Activated naive CD4-positive, alpha-beta T cell treated with anti-CD3 and anti-CD28 coated beads, Interleukin-2, amount 10 ng/mL, durations not matched to agents 7 days and 5 days (primary cell): ENCODE results near the gene RHBDL3.
A peak's percentile ranks its signal among the peaks of the same experiment; 100 is the strongest.
"Not testable (repeated sequence)": the region's sequence is repeated elsewhere in the genome, so short reads cannot be mapped to it uniquely, and the experiment has no call there.

Experiments
- CTCF ChIA-PET: fragments of 350-600 bp; sonication (Branson Sonifier 250); formaldehyde crosslinking; loops from one replicate; lab custom pipeline; 2021; ENCODE audit warnings: antibody characterized with exemption; lab: Charles Lee
- DNase-seq: peaks from one replicate; pipeline ENCODE4 v3.0.0-alpha.2; 2020
- H3K27ac Mint-ChIP-seq: one replicate; pipeline ENCODE4 v1.8.0; 2021; ENCODE audit warnings: mild to moderate bottlenecking, moderate library complexity, mixed read lengths
- H3K27me3 Mint-ChIP-seq: one replicate; pipeline ENCODE4 v1.8.0; 2021; ENCODE audit warnings: mild to moderate bottlenecking, mixed read lengths
- H3K36me3 Mint-ChIP-seq: one replicate; pipeline ENCODE4 v1.8.0; 2021; ENCODE audit warnings: mixed read lengths
- H3K4me1 Mint-ChIP-seq: one replicate; pipeline ENCODE4 v1.8.0; 2021; ENCODE audit warnings: mixed read lengths
- H3K4me3 Mint-ChIP-seq: one replicate; pipeline ENCODE4 v1.8.0; 2021; ENCODE audit warnings: mild to moderate bottlenecking, moderate library complexity, mixed read lengths
- H3K9me3 Mint-ChIP-seq: one replicate; pipeline ENCODE4 v1.8.0; 2021; ENCODE audit warnings: mixed read lengths

Gene RHBDL3

GRCh38 chr17:32258383-32259140 is 7.1 kb upstream of the RHBDL3 start:
- CTCF ChIA-PET, result interaction anchor here (1.1 kb wide), 2 partner anchors 9 to 61 kb away, joined by 3 read pairs; no protein-coding TSS in a partner anchor
- H3K27me3 Mint-ChIP-seq, result peaks cover 79% of the 10 kb centered on the region
- H3K9me3 Mint-ChIP-seq, result no peaks in the 10 kb centered on the region

GRCh38 chr17:32259586-32259985 is 6.0 kb upstream of the RHBDL3 start:
- Mint-ChIP-seq H3K4me1 (peaks cover 2% of the 10 kb centered on the region), H3K9me3 (no peaks in the 10 kb centered on the region), H3K27ac (no peak overlapping the region), H3K27me3 (peaks cover 86% of the 10 kb centered on the region), H3K36me3 (no peaks in the 10 kb centered on the region), H3K4me3 (no peak overlapping the region)
- DNase-seq, result no peak
- CTCF ChIA-PET, result no interaction called here

More at GRCh38 chr17:32258383-32259140, 7.1 kb upstream of the RHBDL3 start:
- Mint-ChIP-seq H3K27ac (no peak overlapping the region), H3K4me3 (no peak overlapping the region), H3K4me1 (no peaks in the 10 kb centered on the region), H3K36me3 (no peaks in the 10 kb centered on the region)
- no peak for DNase-seq

DNA sequence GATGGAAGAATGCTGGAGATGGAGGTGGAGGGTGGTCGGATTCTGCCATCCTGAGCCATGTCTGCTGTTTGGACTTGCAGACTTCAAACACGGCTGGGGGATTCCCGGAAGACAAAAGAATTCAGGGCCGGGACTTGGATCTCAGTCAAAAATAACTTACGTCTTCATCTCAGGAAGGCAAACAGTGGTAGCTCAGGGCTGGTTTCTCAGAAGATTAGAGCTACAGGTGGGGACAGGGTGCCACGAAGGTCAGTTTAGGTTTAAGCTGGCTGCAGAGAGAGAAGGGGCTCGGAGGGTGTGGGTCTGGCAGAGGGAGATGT is 4.3 kb upstream of the RHBDL3 start:
- H3K4me3 Mint-ChIP-seq, result no peak overlapping the region
- no peaks in the 10 kb centered on the region for H3K9me3 Mint-ChIP-seq
- no peak overlapping the region for H3K27ac Mint-ChIP-seq
- H3K36me3 Mint-ChIP-seq, result no peaks in the 10 kb centered on the region
- DNase-seq, result no peak
- H3K4me1 Mint-ChIP-seq, result peaks cover 7% of the 10 kb centered on the region
- CTCF ChIA-PET, result no interaction called here
- peaks cover 84% of the 10 kb centered on the region for H3K27me3 Mint-ChIP-seq

- DNase-seq, result no peak
- H3K4me1 Mint-ChIP-seq, result peaks cover 9% of the 10 kb centered on the region
- no peak overlapping the region for H3K4me3 Mint-ChIP-seq
- H3K27me3 Mint-ChIP-seq, result peaks cover 84% of the 10 kb centered on the region
- no peaks in the 10 kb centered on the region for H3K9me3 Mint-ChIP-seq
- no peaks in the 10 kb centered on the region for H3K36me3 Mint-ChIP-seq
- no peak overlapping the region for H3K27ac Mint-ChIP-seq
- CTCF ChIA-PET, result interaction anchor here (1.1 to 1.3 kb wide), 2 partner anchors 9 to 11 kb away, joined by 3 read pairs; no protein-coding TSS in a partner anchor
Observed at GRCh38 chr17:32261936-32262510, 3.6 kb upstream of the RHBDL3 start.

DNA sequence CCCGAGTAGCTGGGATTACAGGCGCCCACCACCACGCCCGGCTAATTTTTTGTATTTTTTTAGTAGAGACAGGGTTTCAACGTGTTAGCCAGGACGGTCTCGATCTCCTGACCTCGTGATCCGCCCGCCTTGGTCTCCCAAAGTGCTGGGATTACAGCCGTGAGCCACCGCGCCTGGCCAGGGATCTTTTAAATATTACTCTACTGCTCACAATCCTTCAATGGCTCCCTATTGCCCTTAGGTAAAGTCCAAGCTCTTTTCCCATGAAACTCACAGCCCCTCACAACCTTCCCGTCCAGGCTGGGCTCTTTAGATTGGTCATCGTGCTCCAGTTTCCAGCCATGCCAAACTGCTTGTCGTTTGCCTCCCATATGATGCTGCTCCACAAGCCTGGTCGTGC is 2.1 kb upstream of the RHBDL3 start:
- DNase-seq, H3K4me3 Mint-ChIP-seq, H3K36me3 Mint-ChIP-seq, H3K27ac Mint-ChIP-seq, H3K9me3 Mint-ChIP-seq: not testable (repeated sequence)
- H3K4me1 Mint-ChIP-seq, result peaks cover 17% of the 10 kb centered on the region
- CTCF ChIA-PET, result interaction anchor here (0.9 to 1.1 kb wide), 2 partner anchors 10 to 201 kb away, joined by 3 to 4 read pairs; no protein-coding TSS in a partner anchor
- H3K27me3 Mint-ChIP-seq, result peaks cover 85% of the 10 kb centered on the region

GRCh38 chr17:32264140-32264799 is 1.4 kb upstream of the RHBDL3 start:
- H3K27ac Mint-ChIP-seq, result no peak overlapping the region
- CTCF ChIA-PET, result interaction anchor here (0.9 to 1.1 kb wide), 2 partner anchors 11 to 201 kb away, joined by 3 to 4 read pairs; no protein-coding TSS in a partner anchor
- no peaks in the 10 kb centered on the region for H3K9me3 Mint-ChIP-seq
- no peak for DNase-seq
- no peaks in the 10 kb centered on the region for H3K36me3 Mint-ChIP-seq
- H3K4me1 Mint-ChIP-seq, result peaks cover 17% of the 10 kb centered on the region
- peak overlapping the region; percentile 35 for H3K4me3 Mint-ChIP-seq
- H3K27me3 Mint-ChIP-seq, result peaks cover 85% of the 10 kb centered on the region

GRCh38 chr17:32264823-32265191 is 825 bp upstream of the RHBDL3 start:
- CTCF ChIA-PET, result no interaction called here

GRCh38 chr17:32266051-32266388 is 388 bp downstream of the RHBDL3 start:
- Mint-ChIP-seq H3K27ac (no peak overlapping the region), H3K4me1 (peaks cover 17% of the 10 kb centered on the region), H3K4me3 (no peak overlapping the region), H3K27me3 (peaks cover 90% of the 10 kb centered on the region), H3K9me3 (no peaks in the 10 kb centered on the region), H3K36me3 (no peaks in the 10 kb centered on the region)
- no peak for DNase-seq
- CTCF ChIA-PET, result no interaction called here

More at GRCh38 chr17:32264823-32265191, 825 bp upstream of the RHBDL3 start:
- peaks cover 17% of the 10 kb centered on the region for H3K4me1 Mint-ChIP-seq
- H3K27ac Mint-ChIP-seq, result no peak overlapping the region
- H3K4me3 Mint-ChIP-seq, result peak overlapping the region; percentile 72
- H3K27me3 Mint-ChIP-seq, result peaks cover 85% of the 10 kb centered on the region
- no peaks in the 10 kb centered on the region for H3K9me3 Mint-ChIP-seq
- no peak for DNase-seq
- H3K36me3 Mint-ChIP-seq, result no peaks in the 10 kb centered on the region

GRCh38 chr17:32266389-32267301 is 1.0 kb downstream of the RHBDL3 start:
- H3K4me1 Mint-ChIP-seq, result peaks cover 17% of the 10 kb centered on the region
- H3K27ac Mint-ChIP-seq, result no peak overlapping the region
- CTCF ChIA-PET, result no interaction called here
- H3K4me3 Mint-ChIP-seq, result peak overlapping the region; percentile 72
- DNase-seq, result peak; percentile 61
- peaks cover 88% of the 10 kb centered on the region for H3K27me3 Mint-ChIP-seq
- no peaks in the 10 kb centered on the region for H3K9me3 Mint-ChIP-seq
- H3K36me3 Mint-ChIP-seq, result no peaks in the 10 kb centered on the region

DNA sequence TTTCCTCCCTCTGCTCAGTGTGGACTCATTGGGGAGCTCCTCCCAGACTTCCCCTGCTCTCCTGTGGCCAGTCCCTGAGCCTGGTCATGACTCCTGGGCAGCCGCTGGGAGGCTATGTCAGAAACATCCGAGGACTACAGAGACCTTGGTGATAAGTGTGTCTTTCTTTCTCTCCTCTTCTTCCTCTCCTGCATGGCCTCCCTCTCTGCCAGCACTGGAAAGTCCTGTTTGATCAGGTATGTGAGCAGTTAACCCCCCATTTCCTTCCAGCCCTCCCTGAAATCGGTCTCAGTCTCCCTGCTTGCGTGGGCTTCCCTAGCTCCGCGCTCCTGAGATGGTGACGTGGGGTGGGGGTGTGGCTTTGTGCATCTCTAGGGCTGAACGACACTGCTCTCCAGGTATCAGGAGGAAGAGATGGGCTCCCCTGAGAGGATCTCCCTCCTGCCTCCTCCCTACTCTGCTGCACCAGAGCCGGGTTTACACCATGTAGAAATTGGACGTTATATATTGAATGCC is 2.1 kb downstream of the RHBDL3 start:
- peak; percentile 38 for DNase-seq

GRCh38 chr17:32268734-32269288 is 3.2 kb downstream of the RHBDL3 start:
- no peak overlapping the region for H3K27ac Mint-ChIP-seq
- H3K4me1 Mint-ChIP-seq, result peaks cover 17% of the 10 kb centered on the region
- CTCF ChIA-PET, result no interaction called here
- peaks cover 88% of the 10 kb centered on the region for H3K27me3 Mint-ChIP-seq
- no peaks in the 10 kb centered on the region for H3K9me3 Mint-ChIP-seq
- DNase-seq, result no peak
- H3K4me3 Mint-ChIP-seq, result no peak overlapping the region
- H3K36me3 Mint-ChIP-seq, result no peaks in the 10 kb centered on the region

More for the DNA sequence above, 2.1 kb downstream of the RHBDL3 start:
- Mint-ChIP-seq H3K4me1 (peaks cover 17% of the 10 kb centered on the region), H3K4me3 (peak overlapping the region; percentile 65), H3K9me3 (no peaks in the 10 kb centered on the region), H3K27me3 (peaks cover 88% of the 10 kb centered on the region), H3K27ac (no peak overlapping the region), H3K36me3 (no peaks in the 10 kb centered on the region)
- CTCF ChIA-PET, result no interaction called here

- H3K9me3 Mint-ChIP-seq, result no peaks in the 10 kb centered on the region
- no peak overlapping the region for H3K27ac Mint-ChIP-seq
- DNase-seq, result no peak
- H3K27me3 Mint-ChIP-seq, result peaks cover 88% of the 10 kb centered on the region
- H3K4me3 Mint-ChIP-seq, result no peak overlapping the region
- H3K36me3 Mint-ChIP-seq, result no peaks in the 10 kb centered on the region
- CTCF ChIA-PET, result no interaction called here
- H3K4me1 Mint-ChIP-seq, result peaks cover 17% of the 10 kb centered on the region
Observed at GRCh38 chr17:32269377-32269776, 3.7 kb downstream of the RHBDL3 start.

GRCh38 chr17:32271844-32272243 is 6.2 kb downstream of the RHBDL3 start:
- DNase-seq, result no peak
- Mint-ChIP-seq H3K9me3 (no peaks in the 10 kb centered on the region), H3K4me3 (no peak overlapping the region), H3K27ac (no peak overlapping the region), H3K36me3 (no peaks in the 10 kb centered on the region), H3K4me1 (peaks cover 10% of the 10 kb centered on the region), H3K27me3 (peaks cover 88% of the 10 kb centered on the region)
- CTCF ChIA-PET, result interaction anchor here (1.1 to 1.4 kb wide), 2 partner anchors 26 to 172 kb away, joined by 3 read pairs; partner anchors contain the start of gene PSMD11
